Activated CD8-positive, alpha-beta memory T cell treated with anti-CD3 and anti-CD28 coated beads, Interleukin-2, amount 50 U/mL, for 1 hour (primary cell): Measurements from ENCODE around the gene HOOK1.
"Not testable (repeated sequence)": the region's sequence is repeated elsewhere in the genome, so short reads cannot be mapped to it uniquely, and the experiment has no call there.

Source experiments
- DNase-seq: peaks from one replicate; pipeline ENCODE4 v3.0.0-alpha.2; 2020; ENCODE audit errors: extremely low read depth

HOOK1 gene

GRCh38 chr1:59819566-59820438 lies 5.1 kb downstream of the HOOK1 start:
- DNase-seq = no peak

- DNase-seq = no peak
These were observed 12.4 kb downstream of the HOOK1 start for GRCh38 chr1:59827055-59827643.

GRCh38 chr1:59828160-59828559 lies 13.4 kb downstream of the HOOK1 start:
- no peak for DNase-seq

GRCh38 chr1:59831529-59831928 lies 16.8 kb downstream of the HOOK1 start:
- DNase-seq = no peak

GRCh38 chr1:59833022-59833421 lies 18.3 kb downstream of the HOOK1 start:
- no peak for DNase-seq

GRCh38 chr1:59833991-59834390 lies 19.2 kb downstream of the HOOK1 start:
- DNase-seq = no peak

GRCh38 chr1:59837857-59838256 lies 23.1 kb downstream of the HOOK1 start:
- DNase-seq = not testable (repeated sequence)

GRCh38 chr1:59845091-59845490 lies 30.3 kb downstream of the HOOK1 start:
- no peak for DNase-seq

GRCh38 chr1:59846209-59846894 lies 31.6 kb downstream of the HOOK1 start:
- no peak for DNase-seq

- no peak for DNase-seq
These were observed 32.1 kb downstream of the HOOK1 start for GRCh38 chr1:59846895-59847282.

GRCh38 chr1:59852117-59852516 lies 37.4 kb downstream of the HOOK1 start:
- no peak for DNase-seq

- DNase-seq = not testable (repeated sequence)
These were observed 40.5 kb downstream of the HOOK1 start for GRCh38 chr1:59855297-59855696.

GRCh38 chr1:59856725-59857338 lies 42.1 kb downstream of the HOOK1 start:
- no peak for DNase-seq

- DNase-seq = no peak
These were observed 43.1 kb downstream of the HOOK1 start for GRCh38 chr1:59857679-59858354.

GRCh38 chr1:59866462-59866861 lies 51.7 kb downstream of the HOOK1 start:
- DNase-seq = no peak

- DNase-seq = no peak
These were observed 57.0 kb downstream of the HOOK1 start for GRCh38 chr1:59871746-59872145.

GRCh38 chr1:59877108-59877682 lies 62.4 kb downstream of the HOOK1 start:
- DNase-seq = no peak

GRCh38 chr1:59878370-59878769 lies 63.6 kb downstream of the HOOK1 start:
- DNase-seq = no peak

- peak; percentile 20 for DNase-seq
These were observed 64.8 kb downstream of the HOOK1 start for GRCh38 chr1:59879574-59879973.

GRCh38 chr1:59879996-59880505 lies 65.3 kb downstream of the HOOK1 start:
- DNase-seq = no peak

GRCh38 chr1:59880735-59881134 lies 66.0 kb downstream of the HOOK1 start:
- no peak for DNase-seq
